ENCODE data around the gene ZNF471. TPM values are rescaled to one million over a fixed set of nuclear protein-coding genes. Genes with fewer than 3 reads are reported as not detected.

ZNF471 gene
- total and polyA plus RNA-seq, 2 donors (not counting 1 experiment from before 2014, with no cell fraction given): 2.4 to 9.2 TPM

- Histone ChIP-seq H3K9me3 (ENCODE audit: control insufficient read depth, insufficient read depth, low read depth, low read length) (peaks cover 2% of the 10 kb centered on the region), H3K79me2 (ENCODE audit: control insufficient read depth, insufficient read depth, low read length) (no peaks in the 10 kb centered on the region), H4K20me1 (ENCODE audit: control insufficient read depth, extremely low read depth, insufficient read depth, low read length) (no peaks in the 10 kb centered on the region), H3K4me2 (ENCODE audit: extremely low read depth, insufficient read depth, low read length) (no peak overlapping the region), H3K9ac (ENCODE audit: insufficient read depth, low read length) (no peak overlapping the region), H3K4me3 (replicated peaks in 1 of 4; ENCODE audit: control extremely low read depth in 1 of 4, insufficient read depth in 1 of 4, low read depth in 3 of 4, low read length in 4 of 4) (no peak overlapping the region), H3K4me1 (ENCODE audit: control insufficient read depth, extremely low read depth, insufficient read depth, low read length) (no peaks in the 10 kb centered on the region), H3K27ac (ENCODE audit: insufficient read depth, low read length) (no peak overlapping the region), H2AFZ (ENCODE audit: low read length) (no peak overlapping the region), H3K27me3 (ENCODE audit: control insufficient read depth, insufficient read depth, low read length) (no peaks in the 10 kb centered on the region), H3K36me3 (ENCODE audit: control insufficient read depth, insufficient read depth, low read length) (peaks cover 2% of the 10 kb centered on the region)
- no peak for DNase-seq (ENCODE audit: low read depth in 2 of 2)
- no peak for TF ChIP-seq EZH2 (IDR thresholded peaks at IDR 0.05; ENCODE audit: low read length, missing control alignments)
- no peak for TF ChIP-seq CTCF (conservative IDR thresholded peaks at IDR 0.05 in 1 of 2, IDR thresholded peaks at IDR 0.05 in 1 of 2; ENCODE audit: low read depth in 1 of 2, low read length in 2 of 2)
These were observed 64.9 kb downstream of the ZNF471 start for GRCh38 chr19:56572589-56572988.

- Histone ChIP-seq H3K4me3 (replicated peaks in 1 of 4; ENCODE audit: control extremely low read depth in 1 of 4, insufficient read depth in 1 of 4, low read depth in 3 of 4, low read length in 4 of 4) (no peak overlapping the region), H3K79me2 (ENCODE audit: control insufficient read depth, insufficient read depth, low read length) (no peaks in the 10 kb centered on the region), H4K20me1 (ENCODE audit: control insufficient read depth, extremely low read depth, insufficient read depth, low read length) (no peaks in the 10 kb centered on the region), H3K4me1 (ENCODE audit: control insufficient read depth, extremely low read depth, insufficient read depth, low read length) (no peaks in the 10 kb centered on the region), H3K27ac (ENCODE audit: insufficient read depth, low read length) (no peak overlapping the region), H3K9me3 (ENCODE audit: control insufficient read depth, insufficient read depth, low read depth, low read length) (peaks cover 7% of the 10 kb centered on the region), H2AFZ (ENCODE audit: low read length) (no peak overlapping the region), H3K36me3 (ENCODE audit: control insufficient read depth, insufficient read depth, low read length) (peaks cover 2% of the 10 kb centered on the region), H3K4me2 (ENCODE audit: extremely low read depth, insufficient read depth, low read length) (no peak overlapping the region), H3K9ac (ENCODE audit: insufficient read depth, low read length) (no peak overlapping the region), H3K27me3 (ENCODE audit: control insufficient read depth, insufficient read depth, low read length) (no peaks in the 10 kb centered on the region)
- DNase-seq (ENCODE audit: low read depth in 2 of 2): no peak
- no peak for TF ChIP-seq CTCF (conservative IDR thresholded peaks at IDR 0.05 in 1 of 2, IDR thresholded peaks at IDR 0.05 in 1 of 2; ENCODE audit: low read depth in 1 of 2, low read length in 2 of 2)
- TF ChIP-seq EZH2 (IDR thresholded peaks at IDR 0.05; ENCODE audit: low read length, missing control alignments): no peak
These were observed 66.3 kb downstream of the ZNF471 start for GRCh38 chr19:56573914-56574313.

- TF ChIP-seq CTCF (conservative IDR thresholded peaks at IDR 0.05 in 1 of 2, IDR thresholded peaks at IDR 0.05 in 1 of 2; ENCODE audit: low read depth in 1 of 2, low read length in 2 of 2): no peak
- no peak for TF ChIP-seq EZH2 (IDR thresholded peaks at IDR 0.05; ENCODE audit: low read length, missing control alignments)
- DNase-seq (ENCODE audit: low read depth in 2 of 2): no peak
- Histone ChIP-seq H2AFZ (ENCODE audit: low read length) (no peak overlapping the region), H3K79me2 (ENCODE audit: control insufficient read depth, insufficient read depth, low read length) (no peaks in the 10 kb centered on the region), H3K27me3 (ENCODE audit: control insufficient read depth, insufficient read depth, low read length) (no peaks in the 10 kb centered on the region), H3K9me3 (ENCODE audit: control insufficient read depth, insufficient read depth, low read depth, low read length) (peaks cover 7% of the 10 kb centered on the region), H3K9ac (ENCODE audit: insufficient read depth, low read length) (no peak overlapping the region), H3K4me1 (ENCODE audit: control insufficient read depth, extremely low read depth, insufficient read depth, low read length) (no peaks in the 10 kb centered on the region), H3K4me2 (ENCODE audit: extremely low read depth, insufficient read depth, low read length) (no peak overlapping the region), H3K36me3 (ENCODE audit: control insufficient read depth, insufficient read depth, low read length) (no peaks in the 10 kb centered on the region), H3K27ac (ENCODE audit: insufficient read depth, low read length) (no peak overlapping the region), H4K20me1 (ENCODE audit: control insufficient read depth, extremely low read depth, insufficient read depth, low read length) (no peaks in the 10 kb centered on the region), H3K4me3 (replicated peaks in 1 of 4; ENCODE audit: control extremely low read depth in 1 of 4, insufficient read depth in 1 of 4, low read depth in 3 of 4, low read length in 4 of 4) (no peak overlapping the region)
These were observed 70.3 kb downstream of the ZNF471 start for GRCh38 chr19:56577719-56578602.

Other genes with a start within 250 kb of the ZNF471 start
- not detected in 2 replicates for gene EDDM13, start 235.1 kb upstream of the ZNF471 start, total RNA-seq
- not detected in 2 replicates for gene EDDM13, start 235.1 kb upstream of the ZNF471 start, polyA plus RNA-seq
- gene ZSCAN5A, start 193.0 kb upstream of the ZNF471 start, total RNA-seq: 5.9 and 6.3 TPM in 2 replicates
- 5.3 and 5.5 TPM in 2 replicates for gene ZSCAN5A, start 193.0 kb upstream of the ZNF471 start, polyA plus RNA-seq
- gene ZNF582, start 114.3 kb upstream of the ZNF471 start, total RNA-seq: 4.1 and 4.8 TPM in 2 replicates
- 2.9 and 3.0 TPM in 2 replicates for gene ZNF582, start 114.3 kb upstream of the ZNF471 start, polyA plus RNA-seq
- gene ZNF583, start 103.5 kb upstream of the ZNF471 start, total RNA-seq: 5.4 TPM in 2 replicates
- gene ZNF583, start 103.5 kb upstream of the ZNF471 start, polyA plus RNA-seq: 4.3 and 5.0 TPM in 2 replicates
- gene ZNF667, start 30.5 kb upstream of the ZNF471 start, total RNA-seq: 6.4 and 6.6 TPM in 2 replicates
- gene ZNF667, start 30.5 kb upstream of the ZNF471 start, polyA plus RNA-seq: 1.3 and 2.0 TPM in 2 replicates
- 8.0 and 14.9 TPM in 2 replicates for gene ZFP28, start 31.1 kb downstream of the ZNF471 start, total RNA-seq
- gene ZFP28, start 31.1 kb downstream of the ZNF471 start, polyA plus RNA-seq: 6.1 and 7.5 TPM in 2 replicates
- gene ZNF470, start 59.6 kb downstream of the ZNF471 start, total RNA-seq: 6.9 and 7.3 TPM in 2 replicates
- gene ZNF470, start 59.6 kb downstream of the ZNF471 start, polyA plus RNA-seq: 2.0 and 3.0 TPM in 2 replicates
- 7.7 and 9.2 TPM in 2 replicates for gene ZNF71, start 87.4 kb downstream of the ZNF471 start, total RNA-seq
- 4.3 and 4.5 TPM in 2 replicates for gene ZNF71, start 87.4 kb downstream of the ZNF471 start, polyA plus RNA-seq
- under 0.01 and 0.33 TPM in 2 replicates for gene SMIM17, start 135.3 kb downstream of the ZNF471 start, total RNA-seq
- 0.09 and 0.43 TPM in 2 replicates for gene SMIM17, start 135.3 kb downstream of the ZNF471 start, polyA plus RNA-seq
- 3.3 and 3.6 TPM in 2 replicates for gene ZNF835, start 163.9 kb downstream of the ZNF471 start, total RNA-seq
- gene ZNF835, start 163.9 kb downstream of the ZNF471 start, polyA plus RNA-seq: 0.53 TPM in 1 of 2 replicates, not detected in the other